Measurements from ENCODE around the gene PTGFR. TPM values are rescaled to one million over a fixed set of nuclear protein-coding genes. Genes with fewer than 3 reads are reported as not detected.

PTGFR gene
- total RNA-seq, 1 donor = 67.7 TPM

- H2AFZ ChIP-seq (ENCODE audit: low read length) = no peak overlapping the region
- DNase-seq (ENCODE audit: insufficient read length, low spot score, missing footprints) = no peak
- H4K20me1 ChIP-seq (ENCODE audit: insufficient read depth, low read length) = no peaks in the 10 kb centered on the region
- no peaks in the 10 kb centered on the region for H3K36me3 ChIP-seq (ENCODE audit: insufficient read depth, low read length)
- no peak for TF ChIP-seq CTCF (IDR thresholded peaks at IDR 0.05; ENCODE audit: extremely low read depth, low read depth, low read length)
- H3K9me3 ChIP-seq (ENCODE audit: low read depth, low read length) = no peaks in the 10 kb centered on the region
- H3K4me2 ChIP-seq (ENCODE audit: insufficient read depth, low read length) = no peak overlapping the region
- H3K4me3 ChIP-seq (ENCODE audit: insufficient read depth, low read length) = no peak overlapping the region
- H3K27ac ChIP-seq (ENCODE audit: low read depth, low read length) = no peak overlapping the region
- peaks cover 25% of the 10 kb centered on the region for H3K4me1 ChIP-seq (ENCODE audit: insufficient read depth, low read length)
- no peaks in the 10 kb centered on the region for H3K27me3 ChIP-seq (ENCODE audit: insufficient read depth, low read length)
- H3K79me2 ChIP-seq (ENCODE audit: insufficient read depth, low read length) = no peaks in the 10 kb centered on the region
Observed at GRCh38 chr1:78519446-78519845, 28.7 kb downstream of the PTGFR start.

- Histone ChIP-seq H3K9me3 (ENCODE audit: low read depth, low read length) (no peaks in the 10 kb centered on the region), H3K27ac (ENCODE audit: low read depth, low read length) (no peak overlapping the region), H4K20me1 (ENCODE audit: insufficient read depth, low read length) (no peaks in the 10 kb centered on the region), H3K36me3 (ENCODE audit: insufficient read depth, low read length) (no peaks in the 10 kb centered on the region), H3K4me1 (ENCODE audit: insufficient read depth, low read length) (peaks cover 25% of the 10 kb centered on the region), H3K4me2 (ENCODE audit: insufficient read depth, low read length) (peak overlapping the region; percentile 57), H2AFZ (ENCODE audit: low read length) (no peak overlapping the region), H3K27me3 (ENCODE audit: insufficient read depth, low read length) (no peaks in the 10 kb centered on the region), H3K4me3 (ENCODE audit: insufficient read depth, low read length) (no peak overlapping the region), H3K79me2 (ENCODE audit: insufficient read depth, low read length) (no peaks in the 10 kb centered on the region)
- no peak for DNase-seq (ENCODE audit: insufficient read length, low spot score, missing footprints)
- no peak for TF ChIP-seq CTCF (IDR thresholded peaks at IDR 0.05; ENCODE audit: extremely low read depth, low read depth, low read length)
Observed at GRCh38 chr1:78520216-78520615, 29.4 kb downstream of the PTGFR start.

DNA sequence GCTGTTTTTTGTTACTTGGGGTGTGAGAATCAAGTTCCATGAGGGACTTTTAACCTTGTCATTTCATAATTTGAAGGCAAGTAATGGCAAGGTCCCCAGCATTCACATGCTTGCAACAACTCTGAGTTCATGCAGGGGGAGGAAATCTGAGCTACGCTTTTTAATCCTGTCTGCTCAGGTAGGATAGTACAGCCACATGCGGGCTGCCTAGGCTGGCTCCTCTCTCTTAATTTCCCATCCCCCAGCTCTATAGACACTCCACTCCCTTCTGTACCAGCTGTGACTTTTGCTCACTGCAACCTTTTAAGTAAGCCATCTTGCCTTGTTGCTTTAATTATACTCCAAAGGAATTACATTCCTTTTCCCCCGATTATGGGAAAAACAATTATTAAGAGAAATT lies 30.1 kb downstream of the PTGFR start:
- Histone ChIP-seq H3K36me3 (ENCODE audit: insufficient read depth, low read length) (no peaks in the 10 kb centered on the region), H3K27ac (ENCODE audit: low read depth, low read length) (no peak overlapping the region), H2AFZ (ENCODE audit: low read length) (no peak overlapping the region), H3K79me2 (ENCODE audit: insufficient read depth, low read length) (no peaks in the 10 kb centered on the region), H4K20me1 (ENCODE audit: insufficient read depth, low read length) (no peaks in the 10 kb centered on the region), H3K4me1 (ENCODE audit: insufficient read depth, low read length) (peaks cover 25% of the 10 kb centered on the region), H3K27me3 (ENCODE audit: insufficient read depth, low read length) (no peaks in the 10 kb centered on the region), H3K4me2 (ENCODE audit: insufficient read depth, low read length) (peak overlapping the region; percentile 57), H3K4me3 (ENCODE audit: insufficient read depth, low read length) (no peak overlapping the region), H3K9me3 (ENCODE audit: low read depth, low read length) (no peaks in the 10 kb centered on the region)
- DNase-seq (ENCODE audit: insufficient read length, low spot score, missing footprints) = no peak
- TF ChIP-seq CTCF (IDR thresholded peaks at IDR 0.05; ENCODE audit: extremely low read depth, low read depth, low read length) = no peak

DNA sequence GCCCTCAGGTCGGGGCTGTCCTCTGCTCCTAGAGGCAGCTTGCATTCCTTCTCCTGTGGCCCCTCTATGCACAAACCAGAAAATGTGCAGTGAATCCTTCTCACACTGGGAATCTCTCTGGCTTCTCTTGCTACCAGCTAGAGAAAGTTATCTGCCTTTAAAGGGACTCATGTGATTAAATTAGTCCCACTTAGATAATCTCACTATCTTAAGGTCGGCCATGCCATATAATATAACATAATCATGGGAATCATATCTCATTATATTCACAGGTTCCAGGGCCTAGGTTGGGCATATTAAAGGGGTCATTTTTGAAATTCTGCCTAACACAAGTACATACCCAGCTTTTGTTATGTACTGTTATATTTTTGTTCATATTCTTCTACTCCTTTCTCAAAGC lies 31.4 kb downstream of the PTGFR start:
- Histone ChIP-seq H3K79me2 (ENCODE audit: insufficient read depth, low read length) (no peaks in the 10 kb centered on the region), H2AFZ (ENCODE audit: low read length) (peak overlapping the region; percentile 52), H3K9me3 (ENCODE audit: low read depth, low read length) (no peaks in the 10 kb centered on the region), H3K27ac (ENCODE audit: low read depth, low read length) (no peak overlapping the region), H3K27me3 (ENCODE audit: insufficient read depth, low read length) (no peaks in the 10 kb centered on the region), H3K4me2 (ENCODE audit: insufficient read depth, low read length) (peak overlapping the region; percentile 56), H4K20me1 (ENCODE audit: insufficient read depth, low read length) (no peaks in the 10 kb centered on the region), H3K4me1 (ENCODE audit: insufficient read depth, low read length) (peaks cover 25% of the 10 kb centered on the region), H3K4me3 (ENCODE audit: insufficient read depth, low read length) (peak overlapping the region; percentile 45), H3K36me3 (ENCODE audit: insufficient read depth, low read length) (no peaks in the 10 kb centered on the region)
- DNase-seq (ENCODE audit: insufficient read length, low spot score, missing footprints) = no peak
- TF ChIP-seq CTCF (IDR thresholded peaks at IDR 0.05; ENCODE audit: extremely low read depth, low read depth, low read length) = no peak

Data from osteoblast (primary cell).